ENCODE measurements around the gene OPTC. TPM values are rescaled to one million over a fixed set of nuclear protein-coding genes. Genes with fewer than 3 reads are reported as not detected.

The OPTC gene
- total and polyA plus RNA-seq, 2 of the 8 experiments (the other 6 are each of a cell fraction or from before 2014, with no cell fraction given) = 1.1 to 4.0 TPM

- Histone ChIP-seq H3K4ac (replicated peaks; ENCODE audit: insufficient read length, low read depth, low read length) (no peak overlapping the region), H3K27me3 (replicated peaks in 1 of 4; ENCODE audit: control insufficient read depth in 3 of 4, extremely low read depth in 1 of 4, insufficient read depth in 3 of 4, low read length in 3 of 4) (peaks cover 0 to 5% (median 4%) of the 10 kb centered on the region in 4 experiments; a peak in 3 of 7 replicates), H2BK12ac (ENCODE audit: low read depth, low read length) (peak overlapping the region; percentile 93; the same call in 1 of the 2 replicates), H3K4me2 (ENCODE audit: insufficient read depth in 1 of 2, low read depth in 2 of 2, low read length in 2 of 2) (no peak overlapping the region), H2BK120ac (replicated peaks; ENCODE audit: low read depth, low read length) (no peak overlapping the region), H4K8ac (ENCODE audit: extremely low read depth, insufficient read depth, low read length) (no peak overlapping the region), H3K4me3 (ENCODE audit: extremely low read depth in 1 of 4, insufficient read depth in 2 of 4, low read depth in 3 of 4, low read length in 4 of 4) (no peak overlapping the region), H3K23ac (ENCODE audit: insufficient read length) (no peak overlapping the region), H2BK5ac (ENCODE audit: low read depth, low read length) (0 out of 2 replicates have a peak overlapping the region, but pooled peaks have one; percentile 60), H2BK15ac (ENCODE audit: low read length) (0 out of 2 replicates have a peak overlapping the region, but pooled peaks have one; percentile 99), H3K79me2 (ENCODE audit: control insufficient read depth in 1 of 2, insufficient read depth in 2 of 2, low read length in 2 of 2) (no peaks in the 10 kb centered on the region), H3K36me3 (ENCODE audit: control insufficient read depth in 2 of 4, insufficient read depth in 4 of 4, low read length in 3 of 4) (no peaks in the 10 kb centered on the region), H3K9me3 (ENCODE audit: insufficient read depth in 2 of 2, low read depth in 1 of 2, low read length in 1 of 2) (no peaks in the 10 kb centered on the region), H4K20me1 (replicated peaks in 1 of 2; ENCODE audit: control insufficient read depth in 1 of 2, insufficient read depth in 2 of 2, low read length in 2 of 2) (peaks cover 0 to 2% of the 10 kb centered on the region in 2 experiments), H3K14ac (ENCODE audit: insufficient read length) (no peak overlapping the region), H3K9ac (replicated peaks in 1 of 4; ENCODE audit: extremely low read depth in 1 of 4, low read depth in 3 of 4, low read length in 3 of 4) (no peak overlapping the region; a peak in 1 of 7 replicates), H2AK5ac (ENCODE audit: low read depth, low read length) (peak overlapping the region; percentile 99), H4K5ac (ENCODE audit: insufficient read length, low read depth, low read length) (no peak overlapping the region), H2BK20ac (ENCODE audit: low read length) (no peak overlapping the region), H3K23me2 (ENCODE audit: low read depth, low read length) (peaks cover 9% of the 10 kb centered on the region; the same call in 1 of the 2 replicates), H3K56ac (replicated peaks; ENCODE audit: insufficient read length, low read depth, low read length) (peak overlapping the region; percentile 95), H2AFZ (ENCODE audit: low read length) (no peak overlapping the region), H4K91ac (replicated peaks; ENCODE audit: insufficient read length, low read length) (peak overlapping the region; percentile 64), H3K27ac (ENCODE audit: low read depth, low read length) (no peak overlapping the region), H3K4me1 (replicated peaks in 1 of 4; ENCODE audit: control insufficient read depth in 3 of 4, insufficient read depth in 4 of 4, low read length in 3 of 4) (peaks cover 7 to 21% (median 18%) of the 10 kb centered on the region in 4 experiments), H3K18ac (ENCODE audit: extremely low read depth, low read length) (no peak overlapping the region), H3K79me1 (ENCODE audit: low read depth, low read length) (peaks cover 4% of the 10 kb centered on the region; the same call in 1 of the 2 replicates)
- DNase-seq (ENCODE audit: low read depth in 1 of 2, low spot score in 2 of 2) = no peak
- no peak for FAIRE-seq
- 80% methylated on average over 6 of the region's 6 CpGs; no CpG with 5 or more reads in 1 of the 2 experiments for WGBS, 2 experiments (ENCODE audit: extremely low coverage in 1 of 2, insufficient coverage in 1 of 2, insufficient read length in 1 of 2, insufficient replicate concordance in 2 of 2, low coverage in 1 of 2, low lambda C conversion rate in 2 of 2, missing lambda C conversion rate in 1 of 2)
- TF ChIP-seq NANOG (IDR thresholded peaks at IDR 0.05; ENCODE audit: insufficient read depth, low read depth, low read length, poor library complexity, severe bottlenecking) (no peak), YY1 (IDR thresholded peaks at IDR 0.05; ENCODE audit: low read depth, low read length) (no peak), NRF1 (IDR thresholded peaks at IDR 0.05; ENCODE audit: low read depth, low read length) (no peak), FOSL1 (IDR thresholded peaks at IDR 0.05; ENCODE audit: insufficient read depth, low read depth, low read length) (no peak), SRF (IDR thresholded peaks at IDR 0.05; ENCODE audit: low read depth, low read length) (no peak), RBBP5 (IDR thresholded peaks at IDR 0.05; ENCODE audit: borderline replicate concordance, low read depth, low read length) (no peak)
- ChIA-PET POLR2A (ENCODE audit: partially characterized antibody) (interaction anchor here (0.8 kb wide), 1 partner anchor 9 kb away, joined by 4 read pairs; no protein-coding TSS in a partner anchor), CTCF (ENCODE audit: partially characterized antibody) (interaction anchor here (0.6 to 3.7 kb wide), 12 partner anchors 10 to 175 kb away, joined by 3 to 22 read pairs (median 5); no protein-coding TSS in a partner anchor)
Observed at GRCh38 chr1:203526572-203526971, 32.6 kb downstream of the OPTC start.
